SK-N-SH (cell line): ENCODE measurements around the gene SNX32. TPM values are rescaled to one million over a fixed set of nuclear protein-coding genes. Genes with fewer than 3 reads are reported as not detected.

Experiments used
- CTCF ChIA-PET: fragments of 300-600, 350-600 bp; formaldehyde crosslinking; extraction: SDS; loops from one replicate; lab custom pipeline; 2021; lab: Yijun Ruan, JAX
- POLR2A ChIA-PET: fragments of 350-600 bp; sonication (Branson Sonifier 250); formaldehyde crosslinking; extraction: SDS; loops from one replicate; lab custom pipeline; 2020; ENCODE audit warnings: antibody characterized with exemption, inconsistent platforms; lab: Yijun Ruan, JAX
- DNase-seq: peaks from one replicate; pipeline ENCODE4 v3.0.0; 2012
- H2AFZ ChIP-seq: fragments of 200-600 bp; sonication (generic); 2 replicates; pipeline ENCODE4 v1.8.1; 2016; ENCODE audit warnings: antibody characterized with exemption, mild to moderate bottlenecking, low read depth
- H3F3A ChIP-seq: fragments of 200-600 bp; sonication (generic); replicated peaks from 2 replicates; pipeline ENCODE3; 2016; ENCODE audit warnings: antibody characterized with exemption, mild to moderate bottlenecking; ENCODE audit not compliant: insufficient read depth
- H3K27ac ChIP-seq, 2 experiments: fragments of 200-500 bp in 1 of 2; fragments of 200-600 bp in 1 of 2; sonication (Bioruptor generic) in 1 of 2; sonication (generic), shearing (Covaris generic) in 1 of 2; 2 replicates each; pipeline versions ENCODE4 v1.5.1 to v1.6.1; 2014 to 2016; ENCODE audit warnings: low read depth in 2 of 2, inconsistent platforms in 1 of 2, low read length in 1 of 2, mild to moderate bottlenecking in 1 of 2, mixed read lengths in 1 of 2
- H3K27me3 ChIP-seq: fragments of 200-600 bp; sonication (generic), shearing (Covaris generic); 2 replicates; pipeline ENCODE4 v1.6.1; 2016; ENCODE audit warnings: mixed run types; ENCODE audit not compliant: insufficient read depth
- H3K36me3 ChIP-seq, 2 experiments: fragments of 200-500 bp in 1 of 2; fragments of 200-600 bp in 1 of 2; sonication (Bioruptor generic) in 1 of 2; sonication (generic) in 1 of 2; replicated peaks in 1 of 2; 2 replicates each; pipeline versions ENCODE3 to v1.5.1; 2014 to 2016; ENCODE audit warnings: low read length in 1 of 2, mild to moderate bottlenecking in 1 of 2; ENCODE audit not compliant: insufficient read depth in 2 of 2, control insufficient read depth in 1 of 2
- H3K4me1 ChIP-seq, 2 experiments: fragments of 200-500 bp in 1 of 2; fragments of 200-600 bp in 1 of 2; sonication (Bioruptor generic) in 1 of 2; sonication (generic), shearing (Covaris generic) in 1 of 2; 2 replicates each; pipeline versions ENCODE4 v1.5.1 to v1.6.1; 2014 to 2016; ENCODE audit warnings: low read depth in 1 of 2, low read length in 1 of 2, mixed run types in 1 of 2; ENCODE audit not compliant: insufficient read depth in 2 of 2, control insufficient read depth in 1 of 2
- H3K4me2 ChIP-seq: fragments of 200-600 bp; sonication (generic), shearing (Covaris generic); 2 replicates; pipeline ENCODE4 v1.6.1; 2017; ENCODE audit warnings: mixed run types
- H3K4me3 ChIP-seq, 2 experiments: fragments of 200-500 bp in 1 of 2; fragments of 200-600 bp in 1 of 2; sonication (Bioruptor generic) in 1 of 2; sonication (generic), shearing (Covaris generic) in 1 of 2; 2 replicates each; pipeline versions ENCODE4 v1.5.1 to v1.8.1; 2014 to 2016; ENCODE audit warnings: low read depth in 2 of 2, inconsistent platforms in 1 of 2, low read length in 1 of 2, mild to moderate bottlenecking in 1 of 2, mixed read lengths in 1 of 2, moderate library complexity in 1 of 2
- H3K79me2 ChIP-seq: fragments of 200-600 bp; sonication (generic); 2 replicates; pipeline ENCODE4 v1.8.1; 2017; ENCODE audit warnings: mild to moderate bottlenecking; ENCODE audit not compliant: insufficient read depth
- H3K9ac ChIP-seq: fragments of 200-600 bp; sonication (generic); 2 replicates; pipeline ENCODE4 v1.6.1; 2017; ENCODE audit warnings: mixed run types
- H3K9me2 ChIP-seq: fragments of 200-600 bp; sonication (generic); 2 replicates; pipeline ENCODE4 v1.6.1; 2017; ENCODE audit warnings: mixed run types
- H3K9me3 ChIP-seq: fragments of 200-600 bp; sonication (generic); 2 replicates; pipeline ENCODE4 v1.6.1; 2017; ENCODE audit warnings: mixed run types, mild to moderate bottlenecking, moderate library complexity
- H4K20me1 ChIP-seq: fragments of 200-600 bp; sonication (generic); 2 replicates; pipeline ENCODE4 v1.6.1; 2017; ENCODE audit warnings: mild to moderate bottlenecking, mixed run types; ENCODE audit not compliant: insufficient read depth
- CHD2 ChIP-seq: fragments of 150-350 bp; IDR thresholded peaks from 2 replicates; pipeline ENCODE4 v1.6.1; 2018; ENCODE audit warnings: low read length; ENCODE audit not compliant: partially characterized antibody
- EP300 ChIP-seq, 2 experiments: IDR thresholded peaks; 2 replicates each; pipeline versions ENCODE4 v1.4.0 to v1.6.1; 2012; ENCODE audit warnings: borderline replicate concordance in 1 of 2, low read depth in 1 of 2, low read length in 1 of 2
- MAX ChIP-seq: IDR thresholded peaks from 2 replicates; pipeline ENCODE4 v1.4.0; 2012; ENCODE audit warnings: low read depth
- POLR2AphosphoS5 ChIP-seq: IDR thresholded peaks from 2 replicates; pipeline ENCODE4 v1.6.1; 2012; ENCODE audit warnings: low read depth, low read length
- RAD21 ChIP-seq: IDR thresholded peaks from 2 replicates; pipeline ENCODE4 v1.6.1; 2012; ENCODE audit warnings: mild to moderate bottlenecking, low read length
- SIN3A ChIP-seq: IDR thresholded peaks from 2 replicates; pipeline ENCODE4 v1.6.1; 2012; ENCODE audit warnings: low read depth, mild to moderate bottlenecking, low read length, moderate library complexity, borderline replicate concordance
- TAF1 ChIP-seq: IDR thresholded peaks from 2 replicates; pipeline ENCODE4 v1.6.1; 2012; ENCODE audit warnings: low read depth, mild to moderate bottlenecking, low read length, moderate library complexity, borderline replicate concordance
- TCF12 ChIP-seq: IDR thresholded peaks from 2 replicates; pipeline ENCODE4 v1.4.0; 2012
- WGBS: methylation state at CpG from one replicate; pipeline ENCODE4 v1.1.6; 2017; ENCODE audit warnings: low lambda C conversion rate; 5-methylcytosine and 5-hydroxymethylcytosine counted together
- polyA plus RNA-seq, 3 experiments: library from polyadenylated mRNA; depleted of rRNA; stranded (reverse); fragments of >200 nt; gene quantifications; 2 replicates each; pipeline ENCODE4 v1.2.3, GENCODE V29; 2012

SNX32 gene
- polyA plus RNA-seq, 1 of the 3 experiments (the other 2 are of a cell fraction), result 1.0 TPM

GRCh38 chr11:65868076-65868667, 34.4 kb downstream of the SNX32 start:
- Histone ChIP-seq H3K9me3 (no peaks in the 10 kb centered on the region), H3K79me2 (peaks cover 45% of the 10 kb centered on the region), H3K36me3 (peaks cover 45 to 74% of the 10 kb centered on the region in 2 experiments), H3K27ac (no peak overlapping the region; a peak in 1 of 4 replicates), H4K20me1 (no peaks in the 10 kb centered on the region; the same call in 1 of the 2 replicates), H3F3A (peaks cover 61% of the 10 kb centered on the region), H3K27me3 (no peaks in the 10 kb centered on the region), H3K9me2 (no peaks in the 10 kb centered on the region), H3K4me3 (no peak overlapping the region), H2AFZ (no peak overlapping the region), H3K9ac (no peak overlapping the region), H3K4me1 (peaks cover 15 to 23% of the 10 kb centered on the region in 2 experiments; a peak in 2 of 4 replicates), H3K4me2 (no peak overlapping the region)
- ChIA-PET CTCF (interaction anchor here (7.1 to 18.4 kb wide), 2 partner anchors 7 to 17 kb away, joined by 89 to 374 read pairs; partner anchors contain the start of genes CCDC85B, CTSW, FIBP and MUS81), POLR2A (interaction anchor here (1.2 to 4.8 kb wide), 3 partner anchors 9 to 17 kb away, joined by 3 to 59 read pairs (median 4); partner anchors contain the start of genes CFL1 and MUS81)
- DNase-seq, result peak; percentile 73
- TF ChIP-seq SIN3A (no peak), EP300 (IDR thresholded peaks at IDR 0.05; ENCODE audit: borderline replicate concordance in 1 of 2, low read depth in 1 of 2, low read length in 1 of 2) (no peak), RAD21 (no peak), CHD2 (no peak), MAX (no peak), TCF12 (no peak)
- WGBS, result 97% methylated on average over 10 of the region's 19 CpGs

GRCh38 chr11:65868907-65869306, 35.1 kb downstream of the SNX32 start:
- no peak overlapping the region for H2AFZ ChIP-seq
- peak overlapping the region; percentile 7 to 22; a peak in 1 of 4 replicates for H3K27ac ChIP-seq
- H3K9me3 ChIP-seq, result no peaks in the 10 kb centered on the region
- POLR2A ChIA-PET, result interaction anchor here (1.2 to 4.8 kb wide), 3 partner anchors 9 to 18 kb away, joined by 3 to 59 read pairs (median 4); partner anchors contain the start of genes CFL1 and MUS81
- 100% methylated on average over 3 of the region's 3 CpGs for WGBS
- H3F3A ChIP-seq, result peaks cover 58% of the 10 kb centered on the region
- H3K4me2 ChIP-seq, result no peak overlapping the region
- CTCF ChIA-PET, result interaction anchor here (1.5 to 18.4 kb wide), 4 partner anchors 8 to 157 kb away, joined by 5 to 374 read pairs (median 48); partner anchors contain the start of genes CCDC85B, CTSW, FIBP and KAT5
- H4K20me1 ChIP-seq, result no peaks in the 10 kb centered on the region; the same call in 1 of the 2 replicates
- no peak overlapping the region for H3K9ac ChIP-seq
- H3K9me2 ChIP-seq, result no peaks in the 10 kb centered on the region
- DNase-seq, result no peak
- peaks cover 18 to 26% of the 10 kb centered on the region in 2 experiments; a peak in 3 of 4 replicates for H3K4me1 ChIP-seq
- no peak overlapping the region for H3K4me3 ChIP-seq
- H3K27me3 ChIP-seq, result no peaks in the 10 kb centered on the region
- TF ChIP-seq TAF1 (no peak), POLR2AphosphoS5 (peak; percentile 28; the same call in 1 of the 2 replicates)
- peaks cover 45 to 67% of the 10 kb centered on the region in 2 experiments for H3K36me3 ChIP-seq
- H3K79me2 ChIP-seq, result peaks cover 41% of the 10 kb centered on the region
